OCI-LY1 (cell line): ENCODE measurements around the gene GNAL.

ENCODE experiments used
- H2AFZ ChIP-seq: fragments of 200-600 bp; sonication (generic), shearing (Covaris generic); 2 replicates; pipeline ENCODE4 v1.6.0; 2014; ENCODE audit warnings: antibody characterized with exemption, mild to moderate bottlenecking, low read length
- H3F3A ChIP-seq: fragments of 200-600 bp; sonication (generic), shearing (Covaris generic); 2 replicates; pipeline ENCODE4 v1.6.0; 2014; ENCODE audit warnings: mild to moderate bottlenecking, antibody characterized with exemption, low read length, moderate library complexity; ENCODE audit not compliant: insufficient read depth
- H3K27ac ChIP-seq: fragments of 200-600 bp; sonication (generic); 2 replicates; pipeline ENCODE4 v1.5.1; 2014; ENCODE audit warnings: low read length, mixed run types, mild to moderate bottlenecking, low read depth; ENCODE audit not compliant: poor library complexity, severe bottlenecking
- H3K27me3 ChIP-seq: fragments of 200-600 bp; sonication (generic); 2 replicates; pipeline ENCODE4 v1.6.0; 2014; ENCODE audit warnings: antibody characterized with exemption, mild to moderate bottlenecking, low read length, moderate library complexity; ENCODE audit not compliant: insufficient read depth
- H3K36me3 ChIP-seq: fragments of 200-600 bp; sonication (generic); 2 replicates; pipeline ENCODE4 v1.6.1; 2014; ENCODE audit warnings: mild to moderate bottlenecking, antibody characterized with exemption, low read length, moderate library complexity, mixed read lengths; ENCODE audit not compliant: insufficient read depth
- H3K4me1 ChIP-seq: fragments of 200-600 bp; sonication (generic); 2 replicates; pipeline ENCODE4 v1.5.1; 2014; ENCODE audit warnings: mild to moderate bottlenecking, low read length, moderate library complexity; ENCODE audit not compliant: insufficient read depth, severe bottlenecking
- H3K4me2 ChIP-seq: fragments of 200-600 bp; sonication (generic), shearing (Covaris generic); 2 replicates; pipeline ENCODE4 v1.6.1; 2014; ENCODE audit warnings: low read length
- H3K4me3 ChIP-seq: fragments of 200-600 bp; sonication (generic); 2 replicates; pipeline ENCODE4 v1.5.1; 2014; ENCODE audit warnings: low read length, low read depth, mild to moderate bottlenecking, mixed read lengths; ENCODE audit not compliant: poor library complexity, severe bottlenecking
- H3K79me2 ChIP-seq: fragments of 200-600 bp; shearing (Covaris generic); 2 replicates; pipeline ENCODE4 v1.6.1; 2016; ENCODE audit warnings: mixed run types, low read length, mixed read lengths; ENCODE audit not compliant: insufficient read depth
- H3K9ac ChIP-seq: fragments of 200-600 bp; sonication (generic), shearing (Covaris generic); 2 replicates; pipeline ENCODE4 v1.6.1; 2014; ENCODE audit warnings: mild to moderate bottlenecking, low read length, mixed read lengths
- H3K9me2 ChIP-seq: fragments of 200-600 bp; sonication (generic), shearing (Covaris generic); 2 replicates; pipeline ENCODE4 v1.6.1; 2014; ENCODE audit warnings: low read depth, mild to moderate bottlenecking, low read length, mixed read lengths
- H3K9me3 ChIP-seq: fragments of 200-600 bp; shearing (Covaris generic); 2 replicates; pipeline ENCODE4 v1.6.1; 2014; ENCODE audit warnings: low read length, mixed read lengths
- H4K20me1 ChIP-seq: fragments of 200-600 bp; sonication (generic), shearing (Covaris generic); 2 replicates; pipeline ENCODE4 v1.6.0; 2016; ENCODE audit warnings: mild to moderate bottlenecking, low read length; ENCODE audit not compliant: insufficient read depth
- CTCF ChIP-seq: fragments of 200-600 bp; sonication (generic), shearing (Covaris generic); IDR thresholded peaks from 2 replicates; pipeline ENCODE4 v1.5.1; 2017; ENCODE audit warnings: mild to moderate bottlenecking, antibody characterized with exemption, low read length, moderate library complexity, mixed read lengths
- EZH2 ChIP-seq: fragments of 200-600 bp; sonication (generic), shearing (Covaris generic); IDR thresholded peaks from 2 replicates; pipeline ENCODE4 v1.8.0; 2017; ENCODE audit warnings: borderline replicate concordance, mixed run types, mild to moderate bottlenecking, antibody characterized with exemption, low read length, moderate library complexity, mixed read lengths

GNAL gene

DNA sequence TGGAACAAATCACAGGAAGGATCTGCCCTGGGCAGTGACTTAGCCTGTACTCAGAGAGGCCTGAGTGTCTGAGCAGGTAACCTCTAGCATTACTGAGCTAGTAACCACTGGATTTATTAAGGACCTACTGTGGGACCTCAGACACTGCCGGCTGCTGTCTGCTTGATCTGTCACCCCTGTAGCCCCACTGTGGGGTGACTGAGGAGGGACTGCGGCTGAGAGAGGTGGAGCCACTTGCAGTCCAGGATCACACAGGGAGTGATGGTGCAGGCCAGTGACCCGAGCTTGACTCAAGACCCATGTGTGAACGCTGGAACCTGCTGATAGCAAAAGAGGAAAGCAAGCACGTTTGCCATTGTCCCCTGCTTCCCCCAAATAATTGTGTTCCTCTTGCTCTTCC lies 177.7 kb downstream of the GNAL start:
- peaks cover 4% of the 10 kb centered on the region for H3K4me1 ChIP-seq
- H3K27ac ChIP-seq, result no peak overlapping the region
- no peaks in the 10 kb centered on the region for H4K20me1 ChIP-seq
- H3K9me2 ChIP-seq, result no peaks in the 10 kb centered on the region
- peaks cover 4% of the 10 kb centered on the region; the same call in 1 of the 2 replicates for H3K27me3 ChIP-seq
- no peak overlapping the region for H3K4me3 ChIP-seq
- no peaks in the 10 kb centered on the region for H3K36me3 ChIP-seq
- H3F3A ChIP-seq, result no peaks in the 10 kb centered on the region
- no peak overlapping the region for H2AFZ ChIP-seq
- no peaks in the 10 kb centered on the region for H3K9me3 ChIP-seq
- no peaks in the 10 kb centered on the region for H3K79me2 ChIP-seq
- no peak overlapping the region for H3K4me2 ChIP-seq
- no peak overlapping the region for H3K9ac ChIP-seq
- no peak for TF ChIP-seq CTCF

- Histone ChIP-seq H2AFZ (no peak overlapping the region), H3K9ac (no peak overlapping the region), H3K27ac (no peak overlapping the region), H4K20me1 (no peaks in the 10 kb centered on the region), H3F3A (no peaks in the 10 kb centered on the region), H3K4me2 (no peak overlapping the region), H3K4me3 (no peak overlapping the region), H3K9me3 (no peaks in the 10 kb centered on the region), H3K4me1 (peaks cover 4% of the 10 kb centered on the region), H3K79me2 (no peaks in the 10 kb centered on the region), H3K27me3 (peaks cover 4% of the 10 kb centered on the region; the same call in 1 of the 2 replicates), H3K36me3 (no peaks in the 10 kb centered on the region), H3K9me2 (no peaks in the 10 kb centered on the region)
- no peak for TF ChIP-seq EZH2
- TF ChIP-seq CTCF, result no peak
These were observed 179.2 kb downstream of the GNAL start for GRCh38 chr18:11868230-11868629.

GRCh38 chr18:11871501-11871900 lies 182.4 kb downstream of the GNAL start:
- Histone ChIP-seq H3K27ac (no peak overlapping the region), H3F3A (no peaks in the 10 kb centered on the region), H3K9ac (no peak overlapping the region), H3K9me3 (peaks cover under 1% of the 10 kb centered on the region; the same call in 1 of the 2 replicates), H4K20me1 (no peaks in the 10 kb centered on the region), H3K4me2 (no peak overlapping the region), H3K27me3 (no peaks in the 10 kb centered on the region; the same call in 1 of the 2 replicates), H3K9me2 (no peaks in the 10 kb centered on the region), H3K79me2 (no peaks in the 10 kb centered on the region), H3K36me3 (no peaks in the 10 kb centered on the region), H3K4me1 (peaks cover 4% of the 10 kb centered on the region), H3K4me3 (no peak overlapping the region), H2AFZ (no peak overlapping the region)
- no peak for TF ChIP-seq EZH2
- TF ChIP-seq CTCF, result no peak
